ENCODE data around the gene NEURL1.

DNA sequence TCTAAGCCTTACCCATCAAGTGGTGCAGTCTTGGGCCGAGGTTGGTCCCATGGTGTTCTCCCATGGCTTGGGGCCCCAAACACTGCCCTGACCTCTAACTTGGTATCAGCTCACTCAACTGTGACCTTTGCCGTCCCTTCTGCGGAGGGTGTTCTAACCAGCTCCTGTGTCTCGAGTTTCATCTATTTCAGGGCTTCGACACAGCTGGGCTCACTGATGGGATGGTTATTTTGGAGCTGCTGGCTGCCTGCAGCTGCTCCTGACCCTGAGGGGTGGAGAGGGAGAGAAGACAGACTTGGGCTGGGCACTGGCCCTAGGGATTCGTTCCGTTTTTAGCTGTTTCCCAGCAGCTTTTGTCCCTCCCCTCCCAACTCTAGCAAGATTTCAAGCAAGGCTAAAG is 86.9 kb downstream of the NEURL1 start:
- TF ChIP-seq, protein P1, sequence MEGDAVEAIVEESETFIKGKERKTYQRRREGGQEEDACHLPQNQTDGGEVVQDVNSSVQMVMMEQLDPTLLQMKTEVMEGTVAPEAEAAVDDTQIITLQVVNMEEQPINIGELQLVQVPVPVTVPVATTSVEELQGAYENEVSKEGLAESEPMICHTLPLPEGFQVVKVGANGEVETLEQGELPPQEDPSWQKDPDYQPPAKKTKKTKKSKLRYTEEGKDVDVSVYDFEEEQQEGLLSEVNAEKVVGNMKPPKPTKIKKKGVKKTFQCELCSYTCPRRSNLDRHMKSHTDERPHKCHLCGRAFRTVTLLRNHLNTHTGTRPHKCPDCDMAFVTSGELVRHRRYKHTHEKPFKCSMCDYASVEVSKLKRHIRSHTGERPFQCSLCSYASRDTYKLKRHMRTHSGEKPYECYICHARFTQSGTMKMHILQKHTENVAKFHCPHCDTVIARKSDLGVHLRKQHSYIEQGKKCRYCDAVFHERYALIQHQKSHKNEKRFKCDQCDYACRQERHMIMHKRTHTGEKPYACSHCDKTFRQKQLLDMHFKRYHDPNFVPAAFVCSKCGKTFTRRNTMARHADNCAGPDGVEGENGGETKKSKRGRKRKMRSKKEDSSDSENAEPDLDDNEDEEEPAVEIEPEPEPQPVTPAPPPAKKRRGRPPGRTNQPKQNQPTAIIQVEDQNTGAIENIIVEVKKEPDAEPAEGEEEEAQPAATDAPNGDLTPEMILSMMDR (IDR thresholded peaks at IDR 0.05) = no peak
- no peak for TF ChIP-seq POLR2A (IDR thresholded peaks at IDR 0.05)

Measured in ovary (tissue), 3 donors.